ENCODE data around the gene ZNF282. TPM values are rescaled to one million over a fixed set of nuclear protein-coding genes. Genes with fewer than 3 reads are reported as not detected.
"Not testable (repeated sequence)": the region's sequence is repeated elsewhere in the genome, so short reads cannot be mapped to it uniquely, and the experiment has no call there.

ZNF282 gene
- total RNA-seq, 1 donor from 2014 or later: 23.3 TPM

DNA sequence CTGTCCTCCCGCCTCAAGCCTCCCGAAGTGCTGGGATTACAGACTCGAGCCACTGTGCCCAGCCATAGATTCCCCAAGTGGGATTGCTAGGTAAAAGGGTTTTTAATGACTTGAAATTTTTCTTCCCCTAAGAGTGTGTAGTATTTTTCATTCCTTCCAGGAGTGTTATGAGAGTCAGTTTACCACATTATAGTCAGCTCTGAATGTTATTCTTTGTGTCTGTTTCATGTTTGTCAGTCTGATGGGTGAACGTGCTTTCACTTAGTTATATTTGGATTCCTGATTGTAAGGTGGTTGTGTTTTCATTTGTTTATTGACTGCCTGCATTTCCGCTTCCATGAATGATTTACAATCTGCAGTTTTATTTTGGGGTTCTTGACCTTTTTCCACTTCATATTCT, 50.4 kb downstream of the ZNF282 start:
- peaks cover 6% of the 10 kb centered on the region for H3K36me3 ChIP-seq

DNA sequence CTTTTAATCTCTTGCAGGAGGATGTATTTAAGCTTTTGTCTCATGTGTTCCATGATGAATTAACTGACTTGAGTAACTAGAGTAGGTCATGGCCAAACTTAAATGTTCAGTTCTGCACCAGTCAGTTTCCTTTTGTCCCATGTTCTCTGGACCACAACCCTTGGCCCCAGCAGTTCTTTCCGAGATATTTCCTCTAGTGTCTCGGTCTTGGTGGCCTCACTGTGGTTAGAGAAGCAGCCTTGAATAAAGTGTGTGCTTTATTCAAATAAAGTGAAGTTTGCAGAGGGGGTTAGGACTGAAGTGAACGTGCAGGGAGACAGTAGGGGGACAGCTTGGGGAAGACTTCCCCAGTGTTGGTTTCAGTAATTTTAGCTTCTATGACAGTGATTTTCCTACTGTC, 53.4 kb downstream of the ZNF282 start:
- ATAC-seq (no peak), DNase-seq (no peak)
- Histone ChIP-seq H3K36me3 (peaks cover 35% of the 10 kb centered on the region), H3K27me3 (no peaks in the 10 kb centered on the region), H3K9me3 (no peaks in the 10 kb centered on the region), H3K27ac (no peak overlapping the region), H3K4me1 (no peaks in the 10 kb centered on the region), H3K4me3 (no peak overlapping the region)
- intact Hi-C loops (cut with DNase I): no loop called here
- TF ChIP-seq, protein P1, sequence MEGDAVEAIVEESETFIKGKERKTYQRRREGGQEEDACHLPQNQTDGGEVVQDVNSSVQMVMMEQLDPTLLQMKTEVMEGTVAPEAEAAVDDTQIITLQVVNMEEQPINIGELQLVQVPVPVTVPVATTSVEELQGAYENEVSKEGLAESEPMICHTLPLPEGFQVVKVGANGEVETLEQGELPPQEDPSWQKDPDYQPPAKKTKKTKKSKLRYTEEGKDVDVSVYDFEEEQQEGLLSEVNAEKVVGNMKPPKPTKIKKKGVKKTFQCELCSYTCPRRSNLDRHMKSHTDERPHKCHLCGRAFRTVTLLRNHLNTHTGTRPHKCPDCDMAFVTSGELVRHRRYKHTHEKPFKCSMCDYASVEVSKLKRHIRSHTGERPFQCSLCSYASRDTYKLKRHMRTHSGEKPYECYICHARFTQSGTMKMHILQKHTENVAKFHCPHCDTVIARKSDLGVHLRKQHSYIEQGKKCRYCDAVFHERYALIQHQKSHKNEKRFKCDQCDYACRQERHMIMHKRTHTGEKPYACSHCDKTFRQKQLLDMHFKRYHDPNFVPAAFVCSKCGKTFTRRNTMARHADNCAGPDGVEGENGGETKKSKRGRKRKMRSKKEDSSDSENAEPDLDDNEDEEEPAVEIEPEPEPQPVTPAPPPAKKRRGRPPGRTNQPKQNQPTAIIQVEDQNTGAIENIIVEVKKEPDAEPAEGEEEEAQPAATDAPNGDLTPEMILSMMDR (IDR thresholded peaks at IDR 0.05): no peak

More for the DNA sequence above, 50.4 kb downstream of the ZNF282 start:
- Histone ChIP-seq H3K4me1 (peaks cover 4% of the 10 kb centered on the region), H3K4me3 (no peak overlapping the region), H3K27me3 (no peaks in the 10 kb centered on the region), H3K9me3 (no peaks in the 10 kb centered on the region), H3K27ac (no peak overlapping the region)
- DNase-seq (no peak), ATAC-seq (no peak)
- TF ChIP-seq, protein P1 (IDR thresholded peaks at IDR 0.05): no peak
- intact Hi-C loops (cut with DNase I): no loop called here

DNA sequence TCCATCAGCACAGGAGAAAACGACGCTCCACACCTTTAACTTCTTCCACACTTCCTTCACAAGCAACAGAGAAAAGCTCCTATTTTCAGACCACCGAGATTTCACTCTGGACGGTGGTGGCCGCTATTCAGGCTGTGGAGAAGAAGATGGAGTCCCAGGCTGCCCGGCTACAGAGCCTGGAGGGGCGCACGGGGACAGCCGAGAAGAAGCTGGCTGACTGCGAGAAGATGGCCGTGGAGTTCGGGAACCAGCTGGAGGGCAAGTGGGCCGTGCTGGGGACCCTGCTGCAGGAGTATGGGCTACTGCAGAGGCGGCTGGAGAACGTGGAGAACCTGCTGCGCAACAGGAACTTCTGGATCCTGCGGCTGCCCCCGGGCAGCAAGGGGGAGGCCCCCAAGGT, 54.8 kb downstream of the ZNF282 start:
- H3K27me3 ChIP-seq; H3K4me3 ChIP-seq; H3K4me1 ChIP-seq; ATAC-seq; H3K9me3 ChIP-seq; DNase-seq; intact Hi-C loops (cut with DNase I); H3K27ac ChIP-seq: not testable (repeated sequence)
- peaks cover 49% of the 10 kb centered on the region for H3K36me3 ChIP-seq

DNA sequence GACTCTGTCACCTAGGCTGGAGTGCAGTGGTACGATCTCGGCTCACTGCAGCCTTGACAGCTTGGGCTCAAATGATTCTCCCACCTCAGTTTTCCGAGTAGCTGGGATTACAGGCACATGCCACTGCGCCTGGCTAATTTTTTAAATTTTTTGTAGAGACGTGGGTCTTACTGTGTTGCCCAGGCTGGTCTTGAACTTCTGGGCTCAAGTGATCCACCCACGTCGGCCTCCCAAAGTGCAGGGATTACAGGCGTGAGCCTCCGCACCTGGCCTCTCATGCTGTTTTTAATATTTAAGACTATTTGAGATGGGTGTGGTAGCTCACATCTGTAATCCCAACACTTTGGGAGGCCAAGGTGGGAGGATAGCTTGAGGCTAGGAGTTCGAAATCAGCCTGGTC, 56.2 kb downstream of the ZNF282 start:
- intact Hi-C loops (cut with DNase I); ATAC-seq; H3K4me3 ChIP-seq; DNase-seq; H3K4me1 ChIP-seq; H3K27me3 ChIP-seq; H3K9me3 ChIP-seq; H3K27ac ChIP-seq: not testable (repeated sequence)
- peaks cover 60% of the 10 kb centered on the region for H3K36me3 ChIP-seq

DNA sequence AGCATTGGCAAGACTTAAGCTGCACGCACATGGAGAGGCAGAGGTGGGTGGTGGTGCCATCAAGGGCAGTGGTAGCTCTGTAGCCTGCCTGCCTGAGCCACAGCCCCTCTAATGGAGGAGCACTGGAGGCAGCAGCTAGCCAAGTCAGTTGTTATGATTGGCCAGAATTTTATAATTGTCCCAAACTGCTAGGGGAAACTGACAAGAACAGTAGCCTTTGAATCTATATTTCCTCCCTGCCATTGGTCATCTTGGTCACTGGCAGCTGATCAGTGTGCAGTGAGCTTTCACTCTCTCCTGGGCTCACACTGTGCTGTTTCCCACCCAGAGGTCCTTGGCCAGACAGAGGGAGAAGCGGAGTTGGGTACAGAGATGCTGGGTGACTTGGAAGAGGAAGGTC, 57.0 kb downstream of the ZNF282 start:
- TF ChIP-seq, protein P1 (IDR thresholded peaks at IDR 0.05): no peak
- H3K27me3 ChIP-seq: no peaks in the 10 kb centered on the region
- no peak overlapping the region for H3K4me3 ChIP-seq
- no peaks in the 10 kb centered on the region for H3K4me1 ChIP-seq
- H3K27ac ChIP-seq: no peak overlapping the region
- intact Hi-C loops (cut with DNase I): no loop called here
- DNase-seq: no peak
- H3K9me3 ChIP-seq: no peaks in the 10 kb centered on the region
- peaks cover 60% of the 10 kb centered on the region for H3K36me3 ChIP-seq
- no peak for ATAC-seq

DNA sequence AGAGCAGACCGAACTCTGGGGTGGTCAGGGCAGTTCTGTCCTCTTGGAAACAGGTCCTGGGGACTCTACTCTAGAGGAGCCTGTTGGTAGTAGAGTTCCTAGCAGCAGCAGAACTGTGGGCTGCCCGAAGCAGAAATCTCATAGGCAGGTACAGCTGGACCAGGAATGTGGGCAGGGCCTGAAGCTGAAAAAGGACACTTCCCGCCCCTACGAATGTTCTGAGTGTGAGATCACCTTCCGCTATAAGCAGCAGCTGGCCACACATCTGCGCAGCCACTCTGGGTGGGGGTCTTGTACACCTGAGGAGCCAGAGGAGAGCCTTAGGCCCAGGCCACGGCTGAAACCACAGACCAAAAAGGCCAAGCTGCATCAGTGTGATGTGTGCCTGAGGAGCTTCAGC, 58.3 kb downstream of the ZNF282 start:
- no peaks in the 10 kb centered on the region for H3K9me3 ChIP-seq
- no peaks in the 10 kb centered on the region for H3K27me3 ChIP-seq
- intact Hi-C loops (cut with DNase I): no loop called here
- no peak overlapping the region for H3K27ac ChIP-seq
- no peak overlapping the region for H3K4me3 ChIP-seq
- ATAC-seq (no peak), DNase-seq (no peak)
- TF ChIP-seq, protein P1 (IDR thresholded peaks at IDR 0.05): no peak
- peaks cover 60% of the 10 kb centered on the region for H3K36me3 ChIP-seq
- H3K4me1 ChIP-seq: no peaks in the 10 kb centered on the region

DNA sequence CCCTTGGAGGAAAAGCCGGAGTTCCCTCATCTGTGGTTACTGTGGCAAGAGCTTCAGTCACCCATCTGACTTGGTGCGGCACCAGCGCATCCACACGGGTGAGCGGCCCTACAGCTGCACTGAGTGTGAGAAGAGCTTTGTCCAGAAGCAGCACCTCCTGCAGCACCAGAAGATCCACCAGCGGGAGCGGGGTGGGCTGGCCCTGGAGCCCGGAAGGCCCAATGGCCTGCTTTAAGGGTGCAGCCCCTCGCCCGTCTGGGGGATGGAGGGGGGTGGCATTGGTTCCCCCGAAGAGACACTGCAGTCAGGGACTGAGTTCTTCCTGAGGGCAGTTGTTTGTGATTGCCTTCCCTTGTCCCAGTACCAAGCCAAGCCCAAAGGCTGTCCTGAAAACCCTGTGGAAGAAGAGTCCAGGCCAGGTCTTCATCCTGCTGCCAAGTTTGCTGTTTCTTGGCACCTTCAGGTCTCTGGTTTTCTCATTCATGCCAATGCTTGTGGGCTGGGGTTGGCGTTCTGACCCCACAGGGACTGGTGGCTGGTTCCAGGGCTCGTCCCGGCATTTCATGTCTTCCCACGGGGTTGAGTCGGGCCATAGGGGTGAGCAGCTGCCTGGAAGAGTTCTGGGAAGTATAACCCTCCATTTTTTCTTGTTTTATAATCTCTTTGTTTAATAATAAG, 59.0 kb downstream of the ZNF282 start:
- intact Hi-C loops (cut with DNase I): no loop called here
- no peak for DNase-seq
- TF ChIP-seq, protein P1 (IDR thresholded peaks at IDR 0.05): no peak
- Histone ChIP-seq H3K27me3 (no peaks in the 10 kb centered on the region), H3K36me3 (peaks cover 60% of the 10 kb centered on the region), H3K9me3 (no peaks in the 10 kb centered on the region), H3K4me1 (no peaks in the 10 kb centered on the region), H3K27ac (no peak overlapping the region), H3K4me3 (no peak overlapping the region)
- no peak for ATAC-seq
